Left lobe of liver (tissue), 2 donors: ENCODE measurements around the gene PLA2G2C. TPM values are rescaled to one million over a fixed set of nuclear protein-coding genes. Genes with fewer than 3 reads are reported as not detected.
"Not testable (repeated sequence)": the region's sequence is repeated elsewhere in the genome, so short reads cannot be mapped to it uniquely, and the experiment has no call there.

Experiments used
- ATAC-seq: fragments of 200-7000 bp; cut with Tn5 transposase; one replicate; pipeline ENCODE4 v1.9.1; 2020; ENCODE audit warnings: mild to moderate bottlenecking, moderate library complexity
- DNase-seq: peaks from one replicate; pipeline ENCODE4 v3.0.0-alpha.2; 2020; ENCODE audit warnings: low spot score
- total RNA-seq: library from RNA; stranded (reverse); gene quantifications from one replicate; pipeline ENCODE4 v1.2.1, GENCODE V29; 2021
- donor health status: DM: no; HTN: no; CAD: no; lungs with moderate emphysema.
- donor health status: DM: no; HTN: yes; CAD: no.

PLA2G2C gene
- total RNA-seq: not detected

GRCh38 chr1:20185834-20186782, at the start of gene PLA2G2C, which contains the start of gene UBXN10:
Gene PLA2G2C, minus strand, starts transcription at chr1:20186518. Its CDS starts 9,155 bp downstream, at chr1:20177363.
Gene UBXN10, plus strand, starts transcription at chr1:20186096. Its CDS starts 4,466 bp downstream, at chr1:20190562.
- ATAC-seq: peak; percentile 46
- DNase-seq: peak; percentile 78

- ATAC-seq: no peak
Observed at GRCh38 chr1:20234788-20235535, 48.6 kb upstream of the PLA2G2C start.

GRCh38 chr1:20233866-20234265, 47.5 kb upstream of the PLA2G2C start:
- DNase-seq (no peak), ATAC-seq (no peak)

More at GRCh38 chr1:20234788-20235535, 48.6 kb upstream of the PLA2G2C start:
- no peak for DNase-seq

- DNase-seq (no peak), ATAC-seq (peak; percentile 44)
Observed at GRCh38 chr1:20233394-20233793, 47.1 kb upstream of the PLA2G2C start.

GRCh38 chr1:20232564-20232963, 46.2 kb upstream of the PLA2G2C start:
- not testable (repeated sequence) for ATAC-seq, DNase-seq

- DNase-seq (no peak), ATAC-seq (no peak)
Observed at GRCh38 chr1:20229171-20229570, 42.9 kb upstream of the PLA2G2C start.

GRCh38 chr1:20228314-20228825, 42.1 kb upstream of the PLA2G2C start:
- ATAC-seq (no peak), DNase-seq (no peak)

- ATAC-seq: no peak
- no peak for DNase-seq
Observed at GRCh38 chr1:20227704-20228103, 41.4 kb upstream of the PLA2G2C start.

GRCh38 chr1:20224546-20224945, 38.2 kb upstream of the PLA2G2C start:
- no peak for ATAC-seq
- DNase-seq: no peak

- ATAC-seq (no peak), DNase-seq (no peak)
Observed at GRCh38 chr1:20223551-20224419, 37.5 kb upstream of the PLA2G2C start.

GRCh38 chr1:20223106-20223505, 36.8 kb upstream of the PLA2G2C start:
- ATAC-seq: no peak
- no peak for DNase-seq

- ATAC-seq (no peak), DNase-seq (no peak)
Observed at GRCh38 chr1:20220036-20220435, 33.7 kb upstream of the PLA2G2C start.

- ATAC-seq: not testable (repeated sequence)
Observed at GRCh38 chr1:20219053-20219452, 32.7 kb upstream of the PLA2G2C start.

GRCh38 chr1:20216574-20216973, 30.3 kb upstream of the PLA2G2C start:
- ATAC-seq (peak; percentile 60), DNase-seq (no peak)

More at GRCh38 chr1:20219053-20219452, 32.7 kb upstream of the PLA2G2C start:
- not testable (repeated sequence) for DNase-seq

- ATAC-seq (no peak), DNase-seq (no peak)
Observed at GRCh38 chr1:20215716-20216115, 29.4 kb upstream of the PLA2G2C start.

GRCh38 chr1:20212685-20213331, 26.5 kb upstream of the PLA2G2C start:
- ATAC-seq: peak; percentile 95
- peak; percentile 64 for DNase-seq

- DNase-seq (no peak), ATAC-seq (no peak)
Observed at GRCh38 chr1:20212085-20212684, 25.9 kb upstream of the PLA2G2C start.

- DNase-seq: no peak
- ATAC-seq: no peak
Observed at GRCh38 chr1:20211511-20211931, 25.2 kb upstream of the PLA2G2C start.

- peak; percentile 8 for ATAC-seq
- no peak for DNase-seq
Observed at GRCh38 chr1:20210736-20211460, 24.6 kb upstream of the PLA2G2C start.
